Left ventricle myocardium inferior (tissue), 1 donor: Measurements from ENCODE around the gene NLRC5. TPM values are rescaled to one million over a fixed set of nuclear protein-coding genes. Genes with fewer than 3 reads are reported as not detected.

Experiments used
- DNase-seq: peaks from one replicate; pipeline ENCODE4 v3.0.0-alpha.2; 2020
- H3K27ac ChIP-seq: fragments of 200-600 bp; replicated peaks from 2 replicates; pipeline ENCODE4 v1.8.0; 2021
- H3K27me3 ChIP-seq: fragments of 200-600 bp; 2 replicates; pipeline ENCODE4 v1.8.0; 2021; ENCODE audit warnings: low read depth
- H3K36me3 ChIP-seq: fragments of 200-600 bp; 2 replicates; pipeline ENCODE4 v1.8.0; 2021
- H3K4me1 ChIP-seq: fragments of 200-600 bp; 2 replicates; pipeline ENCODE4 v1.8.0; 2021
- H3K4me3 ChIP-seq: fragments of 200-600 bp; 2 replicates; pipeline ENCODE4 v1.8.0; 2021; ENCODE audit warnings: mild to moderate bottlenecking, moderate library complexity
- H3K9me3 ChIP-seq: fragments of 200-600 bp; replicated peaks from 2 replicates; pipeline ENCODE4 v1.8.0; 2021
- CTCF ChIP-seq: fragments of 200-600 bp; IDR thresholded peaks from 2 replicates; pipeline ENCODE4 v1.8.0; 2021; ENCODE audit warnings: antibody characterized with exemption, mild to moderate bottlenecking, borderline replicate concordance
- intact Hi-C: fragments of 100-400 bp; cut with micrococcal nuclease; formaldehyde crosslinking; loops from one replicate; pipeline ENCODE4 v1.11.0; 2022
- total RNA-seq: library from RNA; stranded (reverse); fragmentation: NEBNext Ultra II Directional; extraction: Animal tissue kit (Norgen Biotek cat#: 25700); gene quantifications from one replicate; pipeline ENCODE4 v1.2.1, GENCODE V29; 2021
- donor health status: DM: no; HTN: yes; CAD: no; lungs with severe emphysema.

Gene NLRC5
- total RNA-seq, 1 donor from 2014 or later, result 6.6 TPM

- intact Hi-C loops, result no loop called here
- no peaks in the 10 kb centered on the region for H3K36me3 ChIP-seq
- TF ChIP-seq CTCF, result no peak
- no peak overlapping the region for H3K4me3 ChIP-seq
- DNase-seq, result no peak
- H3K27ac ChIP-seq, result no peak overlapping the region
- no peaks in the 10 kb centered on the region for H3K27me3 ChIP-seq
- H3K9me3 ChIP-seq, result no peaks in the 10 kb centered on the region
- H3K4me1 ChIP-seq, result peaks cover 7% of the 10 kb centered on the region
Measured at GRCh38 chr16:57007050-57007449, 17.7 kb downstream of the NLRC5 start.

GRCh38 chr16:57007530-57007929 lies 18.2 kb downstream of the NLRC5 start:
- no peak for TF ChIP-seq CTCF
- DNase-seq, result no peak
- intact Hi-C loops, result no loop called here
- H3K4me3 ChIP-seq, result no peak overlapping the region
- H3K36me3 ChIP-seq, result no peaks in the 10 kb centered on the region
- no peak overlapping the region for H3K27ac ChIP-seq
- no peaks in the 10 kb centered on the region for H3K27me3 ChIP-seq
- H3K9me3 ChIP-seq, result no peaks in the 10 kb centered on the region
- peaks cover 7% of the 10 kb centered on the region for H3K4me1 ChIP-seq

GRCh38 chr16:57008440-57008839 lies 19.1 kb downstream of the NLRC5 start:
- no peak overlapping the region for H3K4me3 ChIP-seq
- H3K4me1 ChIP-seq, result peaks cover 9% of the 10 kb centered on the region
- H3K27me3 ChIP-seq, result no peaks in the 10 kb centered on the region
- DNase-seq, result no peak
- no peak overlapping the region for H3K27ac ChIP-seq
- H3K9me3 ChIP-seq, result no peaks in the 10 kb centered on the region
- intact Hi-C loops, result no loop called here
- no peak for TF ChIP-seq CTCF
- no peaks in the 10 kb centered on the region for H3K36me3 ChIP-seq

GRCh38 chr16:57009643-57010170 lies 20.4 kb downstream of the NLRC5 start:
- no peak overlapping the region for H3K4me3 ChIP-seq
- H3K36me3 ChIP-seq, result no peaks in the 10 kb centered on the region
- intact Hi-C loops, result no loop called here
- H3K27me3 ChIP-seq, result no peaks in the 10 kb centered on the region
- no peak overlapping the region for H3K27ac ChIP-seq
- no peaks in the 10 kb centered on the region for H3K9me3 ChIP-seq
- no peak for TF ChIP-seq CTCF
- no peak for DNase-seq
- peaks cover 11% of the 10 kb centered on the region for H3K4me1 ChIP-seq

- H3K27ac ChIP-seq, result no peak overlapping the region
- no peak for TF ChIP-seq CTCF
Measured at GRCh38 chr16:57012353-57012752, 23.0 kb downstream of the NLRC5 start.

GRCh38 chr16:57013229-57013628 lies 23.9 kb downstream of the NLRC5 start:
- no peaks in the 10 kb centered on the region for H3K27me3 ChIP-seq
- peak overlapping the region; percentile 82 for H3K27ac ChIP-seq
- H3K36me3 ChIP-seq, result no peaks in the 10 kb centered on the region
- TF ChIP-seq CTCF, result no peak
- no peaks in the 10 kb centered on the region for H3K9me3 ChIP-seq
- peaks cover 17% of the 10 kb centered on the region for H3K4me1 ChIP-seq
- intact Hi-C loops, result no loop called here
- DNase-seq, result no peak
- no peak overlapping the region for H3K4me3 ChIP-seq

More at GRCh38 chr16:57012353-57012752, 23.0 kb downstream of the NLRC5 start:
- no peaks in the 10 kb centered on the region for H3K27me3 ChIP-seq
- DNase-seq, result no peak
- H3K4me3 ChIP-seq, result no peak overlapping the region
- intact Hi-C loops, result no loop called here
- no peaks in the 10 kb centered on the region for H3K36me3 ChIP-seq
- H3K9me3 ChIP-seq, result no peaks in the 10 kb centered on the region
- peaks cover 17% of the 10 kb centered on the region for H3K4me1 ChIP-seq
